ENCODE measurements around the gene ANO1. TPM values are rescaled to one million over a fixed set of nuclear protein-coding genes. Genes with fewer than 3 reads are reported as not detected.
A peak's percentile ranks its signal among the peaks of the same experiment; 100 is the strongest.

ANO1 gene
- total and polyA plus RNA-seq, 4 donors, result 25.5 to 136 (median 69.8) TPM

GRCh38 chr11:70155386-70155785, 77.3 kb downstream of the ANO1 start:
- intact Hi-C loops (cut with DNase I), result no loop called here
- no peaks in the 10 kb centered on the region for H3K27me3 ChIP-seq (ENCODE audit: control insufficient read depth in 1 of 2, insufficient read depth in 2 of 2, low read length in 1 of 2)
- H3K4me1 ChIP-seq (ENCODE audit: control insufficient read depth in 1 of 2, insufficient read depth in 2 of 2, low read length in 2 of 2), result no peaks in the 10 kb centered on the region
- ATAC-seq (ENCODE audit: low FRiP score), result no peak
- H3K27ac ChIP-seq (ENCODE audit: low read depth in 1 of 2, low read length in 2 of 2), result no peak overlapping the region
- no peaks in the 10 kb centered on the region for H3K9me3 ChIP-seq (ENCODE audit: control insufficient read depth, low read length)
- H3K36me3 ChIP-seq (ENCODE audit: control insufficient read depth in 1 of 2, insufficient read depth in 2 of 2, low read length in 1 of 2), result peaks cover 0 to 7% of the 10 kb centered on the region in 2 donors
- 69 to 74% methylated on average over 14 of the region's 14 CpGs for WGBS, 2 donors
- DNase-seq, result no peak
- no peak overlapping the region for H3K4me3 ChIP-seq (ENCODE audit: low read length in 2 of 2)

DNA sequence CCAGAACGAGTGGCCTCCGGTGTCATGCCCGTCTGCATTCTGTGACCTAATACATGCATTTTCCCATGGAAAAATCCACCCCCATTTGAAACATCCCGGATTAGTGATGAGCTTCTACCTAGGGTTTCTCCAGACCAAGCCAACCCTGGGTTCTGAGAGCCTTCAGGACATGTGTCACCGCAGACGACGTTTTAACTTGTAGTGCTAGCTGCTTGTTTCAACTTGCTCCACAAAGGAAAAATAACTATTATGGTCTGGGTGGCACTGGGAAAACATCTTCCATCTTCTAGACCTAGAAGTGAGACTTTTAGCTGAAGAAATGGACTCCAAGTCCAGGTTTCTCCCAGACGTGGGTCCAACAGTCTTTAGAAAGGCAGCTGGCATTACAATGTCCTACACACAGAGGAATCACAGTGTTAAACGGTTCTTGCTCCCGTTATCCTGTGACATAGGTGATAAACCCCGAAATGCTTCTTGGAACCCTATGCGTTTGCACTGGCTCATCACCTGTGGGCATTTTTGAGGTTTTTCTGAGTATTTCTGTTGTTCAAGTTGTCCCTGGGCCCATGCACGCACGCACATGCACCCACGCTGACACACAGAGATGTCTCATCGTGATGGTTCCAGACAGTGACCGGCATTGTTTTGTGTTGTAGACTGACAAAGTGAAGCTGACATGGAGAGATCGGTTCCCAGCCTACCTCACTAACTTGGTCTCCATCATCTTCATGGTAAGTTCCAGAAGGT, 78.3 kb downstream of the ANO1 start:
- H3K27me3 ChIP-seq (ENCODE audit: control insufficient read depth in 1 of 2, insufficient read depth in 2 of 2, low read length in 1 of 2), result no peaks in the 10 kb centered on the region
- 80 to 84% methylated on average over 18 of the region's 18 CpGs for WGBS, 2 donors
- no peaks in the 10 kb centered on the region for H3K9me3 ChIP-seq (ENCODE audit: control insufficient read depth, low read length)
- no peaks in the 10 kb centered on the region for H3K4me1 ChIP-seq (ENCODE audit: control insufficient read depth in 1 of 2, insufficient read depth in 2 of 2, low read length in 2 of 2)
- DNase-seq (no peak), ATAC-seq (ENCODE audit: low FRiP score) (no peak)
- intact Hi-C loops (cut with DNase I), result no loop called here
- no peak overlapping the region for H3K27ac ChIP-seq (ENCODE audit: low read depth in 1 of 2, low read length in 2 of 2)
- H3K4me3 ChIP-seq (ENCODE audit: low read length in 2 of 2), result no peak overlapping the region
- peaks cover 2 to 7% of the 10 kb centered on the region in 2 donors for H3K36me3 ChIP-seq (ENCODE audit: control insufficient read depth in 1 of 2, insufficient read depth in 2 of 2, low read length in 1 of 2)

- H3K4me3 ChIP-seq (ENCODE audit: low read length in 2 of 2), result no peak overlapping the region
- 47 to 50% methylated on average over 8 of the region's 8 CpGs for WGBS, 2 donors
- no peaks in the 10 kb centered on the region for H3K27me3 ChIP-seq (ENCODE audit: control insufficient read depth in 1 of 2, insufficient read depth in 2 of 2, low read length in 1 of 2)
- no peaks in the 10 kb centered on the region for H3K4me1 ChIP-seq (ENCODE audit: control insufficient read depth in 1 of 2, insufficient read depth in 2 of 2, low read length in 2 of 2)
- peaks cover 2 to 4% of the 10 kb centered on the region in 2 donors for H3K36me3 ChIP-seq (ENCODE audit: control insufficient read depth in 1 of 2, insufficient read depth in 2 of 2, low read length in 1 of 2)
- H3K27ac ChIP-seq (ENCODE audit: low read depth in 1 of 2, low read length in 2 of 2), result no peak overlapping the region
- intact Hi-C loops (cut with DNase I), result no loop called here
- H3K9me3 ChIP-seq (ENCODE audit: control insufficient read depth, low read length), result no peaks in the 10 kb centered on the region
- ATAC-seq (ENCODE audit: low FRiP score) (no peak), DNase-seq (peak in 1 of 2 donors; percentile 54)
Measured at GRCh38 chr11:70158201-70158600, 80.1 kb downstream of the ANO1 start.

DNA sequence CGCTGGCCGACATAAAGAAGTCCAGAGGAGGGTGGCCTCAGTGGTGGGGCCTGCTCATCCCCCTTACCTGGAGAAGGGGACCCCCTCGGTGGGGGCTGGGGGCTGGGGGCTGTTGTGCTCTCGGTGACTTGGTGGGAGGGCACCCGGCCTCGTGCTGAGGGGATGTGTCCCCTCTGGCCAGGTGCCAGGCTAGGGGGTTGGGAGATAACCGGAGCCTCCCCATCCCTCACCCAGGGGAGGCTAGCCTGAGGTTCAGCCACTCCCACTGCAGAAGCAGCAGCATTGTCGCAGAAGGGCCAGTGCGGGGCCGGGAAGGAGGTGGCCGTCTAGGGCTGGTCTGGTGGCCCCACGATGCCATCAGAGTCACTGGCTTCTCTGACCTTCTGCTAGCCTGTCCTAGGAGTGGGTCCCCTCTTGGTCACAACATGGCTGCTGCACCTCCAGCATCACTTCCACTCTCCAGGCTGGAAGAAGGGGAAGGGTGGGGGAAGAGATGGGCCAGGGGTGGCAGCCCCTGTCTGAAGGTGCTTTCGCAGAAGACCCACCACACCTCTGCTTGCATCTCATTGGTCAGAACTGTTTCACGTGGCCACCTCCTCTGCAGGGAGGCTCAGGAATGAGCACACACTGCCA, 80.8 kb downstream of the ANO1 start:
- no peaks in the 10 kb centered on the region for H3K4me1 ChIP-seq (ENCODE audit: control insufficient read depth in 1 of 2, insufficient read depth in 2 of 2, low read length in 2 of 2)
- H3K9me3 ChIP-seq (ENCODE audit: control insufficient read depth, low read length), result no peaks in the 10 kb centered on the region
- H3K27ac ChIP-seq (ENCODE audit: low read depth in 1 of 2, low read length in 2 of 2), result peak overlapping the region in 1 of 2 donors; percentile 55
- no peaks in the 10 kb centered on the region for H3K27me3 ChIP-seq (ENCODE audit: control insufficient read depth in 1 of 2, insufficient read depth in 2 of 2, low read length in 1 of 2)
- H3K36me3 ChIP-seq (ENCODE audit: control insufficient read depth in 1 of 2, insufficient read depth in 2 of 2, low read length in 1 of 2), result peaks cover 2 to 7% of the 10 kb centered on the region in 2 donors
- no peak overlapping the region for H3K4me3 ChIP-seq (ENCODE audit: low read length in 2 of 2)
- ATAC-seq (ENCODE audit: low FRiP score), result no peak
- no peak for DNase-seq
- 93 to 95% methylated on average over 12 to 14 of the region's 14 CpGs for WGBS, 2 donors
- intact Hi-C loops (cut with DNase I), result no loop called here

DNA sequence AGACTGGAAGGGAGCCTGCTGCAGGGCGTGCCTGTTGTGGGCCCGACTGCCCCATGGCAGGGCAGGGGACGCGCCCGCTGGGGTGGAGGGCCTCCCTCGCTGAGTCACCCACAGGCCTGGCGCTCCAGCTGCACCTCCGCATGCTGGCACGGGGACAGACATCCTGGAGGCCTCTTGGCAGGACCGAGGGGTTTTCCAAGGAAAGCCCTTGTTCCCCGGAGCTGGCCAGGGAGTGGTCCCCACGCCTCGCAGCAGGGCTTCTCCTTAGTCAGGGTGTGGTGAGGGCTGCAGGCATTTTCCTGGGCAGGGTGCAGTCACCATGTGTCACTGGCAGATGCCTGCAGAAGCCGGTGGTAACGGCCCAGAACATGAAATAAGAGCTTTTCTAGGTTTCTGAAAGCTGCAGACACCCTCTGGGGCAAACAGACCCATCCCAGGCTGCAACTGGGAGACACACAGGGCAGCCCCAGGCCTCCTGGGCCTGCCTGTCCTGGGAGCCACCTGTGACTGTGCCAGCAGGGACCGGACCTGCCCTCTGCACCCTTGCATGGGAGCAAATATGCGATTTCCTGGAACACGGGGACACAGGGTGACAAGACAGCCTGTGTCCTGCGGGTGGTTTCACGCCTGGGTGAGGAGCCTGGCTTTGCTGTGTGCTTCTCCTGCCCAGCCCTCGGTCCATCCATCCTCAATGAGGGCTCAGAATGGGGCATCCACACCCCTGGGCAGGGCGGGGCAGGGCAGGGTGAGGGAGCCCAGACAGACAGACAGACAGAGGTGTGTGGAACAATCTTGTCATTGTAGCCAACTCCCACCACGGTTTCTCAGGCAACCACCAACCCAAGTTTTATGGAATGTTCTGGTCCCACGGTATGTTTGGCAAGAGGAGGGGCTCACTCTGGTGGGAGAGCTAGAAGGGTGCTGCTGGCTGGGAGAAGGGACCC, 81.8 kb downstream of the ANO1 start:
- Histone ChIP-seq H3K36me3 (ENCODE audit: control insufficient read depth in 1 of 2, insufficient read depth in 2 of 2, low read length in 1 of 2) (peaks cover 8 to 11% of the 10 kb centered on the region in 2 donors), H3K27ac (ENCODE audit: low read depth in 1 of 2, low read length in 2 of 2) (no peak overlapping the region)

GRCh38 chr11:70161043-70161625, 83.0 kb downstream of the ANO1 start:
- WGBS, 2 donors, result 90% methylated on average over 17 of the region's 17 CpGs
- H3K36me3 ChIP-seq (ENCODE audit: control insufficient read depth in 1 of 2, insufficient read depth in 2 of 2, low read length in 1 of 2), result peaks cover 9 to 11% of the 10 kb centered on the region in 2 donors

More for the DNA sequence above, 81.8 kb downstream of the ANO1 start:
- H3K27me3 ChIP-seq (ENCODE audit: control insufficient read depth in 1 of 2, insufficient read depth in 2 of 2, low read length in 1 of 2), result no peaks in the 10 kb centered on the region
- DNase-seq (peak; percentile 92 to 93), ATAC-seq (ENCODE audit: low FRiP score) (peak; percentile 74)
- no peak overlapping the region for H3K4me3 ChIP-seq (ENCODE audit: low read length in 2 of 2)
- 27 to 30% methylated on average over 24 of the region's 24 CpGs for WGBS, 2 donors
- no peaks in the 10 kb centered on the region for H3K4me1 ChIP-seq (ENCODE audit: control insufficient read depth in 1 of 2, insufficient read depth in 2 of 2, low read length in 2 of 2)
- no peaks in the 10 kb centered on the region for H3K9me3 ChIP-seq (ENCODE audit: control insufficient read depth, low read length)
- intact Hi-C loops (cut with DNase I), result no loop called here

GRCh38 chr11:70164705-70165104, 86.6 kb downstream of the ANO1 start:
- no peak overlapping the region for H3K27ac ChIP-seq (ENCODE audit: low read depth in 1 of 2, low read length in 2 of 2)
- H3K36me3 ChIP-seq (ENCODE audit: control insufficient read depth in 1 of 2, insufficient read depth in 2 of 2, low read length in 1 of 2), result peaks cover 14 to 24% of the 10 kb centered on the region in 2 donors
- no peaks in the 10 kb centered on the region for H3K4me1 ChIP-seq (ENCODE audit: control insufficient read depth in 1 of 2, insufficient read depth in 2 of 2, low read length in 2 of 2)
- no peaks in the 10 kb centered on the region for H3K27me3 ChIP-seq (ENCODE audit: control insufficient read depth in 1 of 2, insufficient read depth in 2 of 2, low read length in 1 of 2)
- H3K9me3 ChIP-seq (ENCODE audit: control insufficient read depth, low read length), result no peaks in the 10 kb centered on the region
- intact Hi-C loops (cut with DNase I), result no loop called here
- DNase-seq (no peak), ATAC-seq (ENCODE audit: low FRiP score) (no peak)
- 89 to 93% methylated on average over 9 to 10 of the region's 10 CpGs for WGBS, 2 donors
- no peak overlapping the region for H3K4me3 ChIP-seq (ENCODE audit: low read length in 2 of 2)

More at GRCh38 chr11:70161043-70161625, 83.0 kb downstream of the ANO1 start:
- intact Hi-C loops (cut with DNase I), result no loop called here
- Histone ChIP-seq H3K27ac (ENCODE audit: low read depth in 1 of 2, low read length in 2 of 2) (no peak overlapping the region), H3K4me1 (ENCODE audit: control insufficient read depth in 1 of 2, insufficient read depth in 2 of 2, low read length in 2 of 2) (no peaks in the 10 kb centered on the region), H3K27me3 (ENCODE audit: control insufficient read depth in 1 of 2, insufficient read depth in 2 of 2, low read length in 1 of 2) (no peaks in the 10 kb centered on the region), H3K9me3 (ENCODE audit: control insufficient read depth, low read length) (no peaks in the 10 kb centered on the region), H3K4me3 (ENCODE audit: low read length in 2 of 2) (no peak overlapping the region)
- DNase-seq, result no peak
- no peak for ATAC-seq (ENCODE audit: low FRiP score)

DNA sequence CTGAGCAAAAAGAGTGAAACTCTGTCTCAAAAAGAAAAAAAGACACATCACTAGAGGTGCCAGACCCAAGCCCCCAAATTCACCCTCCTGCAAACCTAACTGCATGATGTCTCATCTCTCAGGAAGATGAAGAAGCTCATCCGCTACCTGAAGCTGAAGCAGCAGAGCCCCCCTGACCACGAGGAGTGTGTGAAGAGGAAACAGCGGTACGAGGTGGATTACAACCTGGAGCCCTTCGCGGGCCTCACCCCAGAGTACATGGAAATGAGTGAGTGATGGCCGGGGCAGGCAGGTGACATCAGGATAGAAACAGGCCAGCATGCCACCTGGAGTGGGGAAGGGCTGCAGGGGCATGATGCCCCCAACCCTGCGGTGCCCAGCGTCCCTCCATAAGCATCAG, 89.0 kb downstream of the ANO1 start:
- 89 to 91% methylated on average over 9 of the region's 9 CpGs for WGBS, 2 donors
- intact Hi-C loops (cut with DNase I), result no loop called here
- H3K27ac ChIP-seq (ENCODE audit: low read depth in 1 of 2, low read length in 2 of 2), result no peak overlapping the region
- H3K4me3 ChIP-seq (ENCODE audit: low read length in 2 of 2), result no peak overlapping the region
- H3K36me3 ChIP-seq (ENCODE audit: control insufficient read depth in 1 of 2, insufficient read depth in 2 of 2, low read length in 1 of 2), result peaks cover 10 to 36% of the 10 kb centered on the region in 2 donors
- H3K27me3 ChIP-seq (ENCODE audit: control insufficient read depth in 1 of 2, insufficient read depth in 2 of 2, low read length in 1 of 2), result no peaks in the 10 kb centered on the region
- H3K4me1 ChIP-seq (ENCODE audit: control insufficient read depth in 1 of 2, insufficient read depth in 2 of 2, low read length in 2 of 2), result no peaks in the 10 kb centered on the region
- no peak for DNase-seq
- ATAC-seq (ENCODE audit: low FRiP score), result no peak
- H3K9me3 ChIP-seq (ENCODE audit: control insufficient read depth, low read length), result no peaks in the 10 kb centered on the region

All from aorta (tissue), 5 donors.